SK-N-SH treated with all-trans-retinoic acid at 6 μM for 48 hours (cell line): Measurements from ENCODE around the gene RALGPS1.
"Not testable (repeated sequence)": the region's sequence is repeated elsewhere in the genome, so short reads cannot be mapped to it uniquely, and the experiment has no call there.

Experiments
- ATAC-seq: fragments of 200-7000 bp; cut with Tn5 transposase; 3 replicates; pipeline ENCODE4 v1.9.1; 2020; ENCODE audit warnings: mild to moderate bottlenecking, moderate library complexity
- ARNTL ChIP-seq: fragments of 450-650 bp; formaldehyde crosslinking; IDR thresholded peaks from 2 replicates; pipeline ENCODE4 v1.5.0; 2020; ENCODE audit warnings: low read depth, mild to moderate bottlenecking, moderate library complexity, borderline replicate concordance
- CSDC2 ChIP-seq: fragments of 250-450 bp; sonication (Bioruptor Pico); IDR thresholded peaks from 2 replicates; pipeline ENCODE4 v1.5.0; 2020; ENCODE audit warnings: mild to moderate bottlenecking, moderate library complexity
- GLIS3 ChIP-seq: fragments of 250-450 bp; sonication (Bioruptor Pico); IDR thresholded peaks from 2 replicates; pipeline ENCODE4 v1.5.0; 2020; ENCODE audit warnings: mild to moderate bottlenecking, moderate library complexity
- ISL1 ChIP-seq: fragments of 250-450 bp; sonication (Bioruptor Pico); IDR thresholded peaks from 2 replicates; pipeline ENCODE4 v2.1.2; 2022; ENCODE audit warnings: mild to moderate bottlenecking, moderate library complexity
- OSR1 ChIP-seq: fragments of 250-450 bp; sonication (Bioruptor Pico); IDR thresholded peaks from 2 replicates; pipeline ENCODE4 v1.8.0; 2022; ENCODE audit warnings: moderate library complexity, mild to moderate bottlenecking, inconsistent platforms
- RARB ChIP-seq: fragments of 250-450 bp; sonication (Bioruptor Pico); IDR thresholded peaks from 2 replicates; pipeline ENCODE4 v1.8.0; 2021; ENCODE audit warnings: mild to moderate bottlenecking, moderate library complexity
- TCF4 ChIP-seq: fragments of 250-450 bp; sonication (Bioruptor Pico); IDR thresholded peaks from 2 replicates; pipeline ENCODE4 v1.8.0; 2021; ENCODE audit warnings: mild to moderate bottlenecking, moderate library complexity, borderline replicate concordance
- TOX ChIP-seq: fragments of 250-450 bp; sonication (Bioruptor Pico); IDR thresholded peaks from 2 replicates; pipeline ENCODE4 v1.8.0; 2021; ENCODE audit warnings: mild to moderate bottlenecking, moderate library complexity, borderline replicate concordance
- ZC3H10 ChIP-seq: fragments of 250-450 bp; sonication (Bioruptor Pico); IDR thresholded peaks from 2 replicates; pipeline ENCODE4 v1.5.1; 2021; ENCODE audit warnings: mild to moderate bottlenecking, moderate library complexity
- ZFP3 ChIP-seq: fragments of 250-450 bp; sonication (Bioruptor Pico); IDR thresholded peaks from 2 replicates; pipeline ENCODE4 v1.5.0; 2020; ENCODE audit warnings: mild to moderate bottlenecking, moderate library complexity
- ZFP30 ChIP-seq: fragments of 450-650 bp; formaldehyde crosslinking; IDR thresholded peaks from 2 replicates; pipeline ENCODE4 v1.5.0; 2022; ENCODE audit warnings: mild to moderate bottlenecking, moderate library complexity
- ZNF565 ChIP-seq: fragments of 450-650 bp; formaldehyde crosslinking; conservative IDR thresholded peaks from 2 replicates; pipeline ENCODE4 v1.5.0; 2020; ENCODE audit warnings: low read depth, mild to moderate bottlenecking, moderate library complexity
- ZNF70 ChIP-seq: fragments of 450-650 bp; formaldehyde crosslinking; IDR thresholded peaks from 2 replicates; pipeline ENCODE4 v1.5.0; 2020; ENCODE audit warnings: mild to moderate bottlenecking, moderate library complexity
- ZNF8 ChIP-seq: fragments of 450-650 bp; formaldehyde crosslinking; IDR thresholded peaks from 2 replicates; pipeline ENCODE4 v1.5.0; 2020; ENCODE audit warnings: mild to moderate bottlenecking, moderate library complexity
- TF ChIP-seq, protein P1 (sequence below): fragments of 250-450 bp; sonication (Bioruptor Pico); IDR thresholded peaks from 2 replicates; pipeline ENCODE4 v1.5.1; 2021; ENCODE audit warnings: mild to moderate bottlenecking, moderate library complexity
- TF ChIP-seq, protein P2 (sequence below): fragments of 250-450 bp; sonication (Bioruptor Pico); IDR thresholded peaks from 2 replicates; pipeline ENCODE4 v1.5.1; 2020; ENCODE audit warnings: low read depth, mild to moderate bottlenecking, moderate library complexity
- TF ChIP-seq, protein P3 (sequence below): fragments of 250-450 bp; sonication (Bioruptor Pico); IDR thresholded peaks from 2 replicates; pipeline ENCODE4 v1.5.0; 2020; ENCODE audit warnings: mild to moderate bottlenecking, moderate library complexity
- TF ChIP-seq, protein P4 (sequence below): fragments of 250-450 bp; sonication (Bioruptor Pico); IDR thresholded peaks from 2 replicates; pipeline ENCODE4 v1.8.0; 2021; ENCODE audit warnings: low read depth, mild to moderate bottlenecking, moderate library complexity, borderline replicate concordance

Gene RALGPS1

DNA sequence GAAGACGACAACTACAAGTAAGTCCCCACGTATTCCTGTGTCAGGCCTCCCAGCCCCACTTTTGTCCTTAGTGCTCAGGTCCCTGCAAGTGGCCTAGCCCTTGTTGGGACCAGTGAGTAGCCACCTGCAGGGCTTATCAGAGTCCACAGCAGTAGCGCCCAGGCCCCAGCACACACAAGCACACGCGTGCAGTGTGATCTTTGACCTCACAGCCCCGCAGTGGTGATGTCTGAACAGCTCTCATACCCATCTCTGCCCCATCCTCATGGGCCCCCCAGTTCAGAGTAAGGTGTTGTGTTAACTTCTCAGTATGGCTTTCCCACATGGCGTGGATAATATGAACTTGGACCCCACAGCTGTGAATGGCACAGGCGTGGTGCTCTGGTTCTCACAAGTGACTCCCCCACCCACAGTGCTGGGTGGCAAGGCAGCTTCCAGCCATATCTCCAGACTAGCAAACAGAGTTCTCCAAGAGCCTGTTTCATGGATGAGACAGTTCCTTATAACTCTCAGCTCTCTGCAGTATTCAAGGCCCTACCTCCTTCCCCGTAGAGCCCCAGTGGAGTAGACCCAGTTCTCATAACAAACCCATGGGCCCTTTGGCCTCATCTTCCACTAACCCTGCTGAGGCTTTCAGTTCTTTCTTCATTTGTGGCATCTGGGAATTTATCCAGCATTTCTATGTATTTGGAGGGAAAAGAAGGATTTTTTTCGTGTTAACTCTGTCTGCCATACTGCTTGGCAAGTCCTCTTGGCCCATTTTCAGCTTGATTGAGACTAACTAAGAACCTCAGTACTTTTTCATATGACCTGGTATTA, 254.4 kb downstream of the RALGPS1 start:
- ATAC-seq, result no peak
- TF ChIP-seq ZFP30 (no peak), ZFP3 (CRISPR knock-in tag) (no peak), GLIS3 (CRISPR knock-in tag) (no peak), ARNTL (no peak), ZNF565 (no peak), ZNF8 (CRISPR knock-in tag) (no peak), TOX (CRISPR knock-in tag) (no peak)
- TF ChIP-seq, protein P1, sequence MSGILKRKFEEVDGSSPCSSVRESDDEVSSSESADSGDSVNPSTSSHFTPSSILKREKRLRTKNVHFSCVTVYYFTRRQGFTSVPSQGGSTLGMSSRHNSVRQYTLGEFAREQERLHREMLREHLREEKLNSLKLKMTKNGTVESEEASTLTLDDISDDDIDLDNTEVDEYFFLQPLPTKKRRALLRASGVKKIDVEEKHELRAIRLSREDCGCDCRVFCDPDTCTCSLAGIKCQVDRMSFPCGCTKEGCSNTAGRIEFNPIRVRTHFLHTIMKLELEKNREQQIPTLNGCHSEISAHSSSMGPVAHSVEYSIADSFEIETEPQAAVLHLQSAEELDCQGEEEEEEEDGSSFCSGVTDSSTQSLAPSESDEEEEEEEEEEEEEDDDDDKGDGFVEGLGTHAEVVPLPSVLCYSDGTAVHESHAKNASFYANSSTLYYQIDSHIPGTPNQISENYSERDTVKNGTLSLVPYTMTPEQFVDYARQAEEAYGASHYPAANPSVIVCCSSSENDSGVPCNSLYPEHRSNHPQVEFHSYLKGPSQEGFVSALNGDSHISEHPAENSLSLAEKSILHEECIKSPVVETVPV (CRISPR knock-in tag), result no peak
- TF ChIP-seq, protein P2, sequence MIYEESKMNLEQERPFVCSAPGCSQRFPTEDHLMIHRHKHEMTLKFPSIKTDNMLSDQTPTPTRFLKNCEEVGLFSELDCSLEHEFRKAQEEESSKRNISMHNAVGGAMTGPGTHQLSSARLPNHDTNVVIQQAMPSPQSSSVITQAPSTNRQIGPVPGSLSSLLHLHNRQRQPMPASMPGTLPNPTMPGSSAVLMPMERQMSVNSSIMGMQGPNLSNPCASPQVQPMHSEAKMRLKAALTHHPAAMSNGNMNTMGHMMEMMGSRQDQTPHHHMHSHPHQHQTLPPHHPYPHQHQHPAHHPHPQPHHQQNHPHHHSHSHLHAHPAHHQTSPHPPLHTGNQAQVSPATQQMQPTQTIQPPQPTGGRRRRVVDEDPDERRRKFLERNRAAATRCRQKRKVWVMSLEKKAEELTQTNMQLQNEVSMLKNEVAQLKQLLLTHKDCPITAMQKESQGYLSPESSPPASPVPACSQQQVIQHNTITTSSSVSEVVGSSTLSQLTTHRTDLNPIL (CRISPR knock-in tag), result no peak
- TF ChIP-seq, all 23 proteins: peak for 0

DNA sequence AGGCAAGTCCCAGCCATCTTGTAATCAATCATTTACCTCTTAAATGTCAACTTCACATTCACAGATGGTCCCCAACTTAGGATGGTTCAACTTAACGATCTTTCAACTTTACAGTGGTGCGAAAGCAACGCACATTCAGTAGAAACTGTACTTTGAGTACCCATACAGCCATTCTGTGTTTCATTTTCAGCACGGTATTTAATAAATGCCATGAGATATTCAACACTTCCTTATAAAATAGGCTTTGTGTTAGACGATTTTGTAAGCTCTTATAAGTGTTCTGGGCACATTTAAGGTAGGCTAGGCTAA, 254.9 kb downstream of the RALGPS1 start:
- TF ChIP-seq ZC3H10 (no peak), ISL1 (no peak)
- TF ChIP-seq, protein P3, sequence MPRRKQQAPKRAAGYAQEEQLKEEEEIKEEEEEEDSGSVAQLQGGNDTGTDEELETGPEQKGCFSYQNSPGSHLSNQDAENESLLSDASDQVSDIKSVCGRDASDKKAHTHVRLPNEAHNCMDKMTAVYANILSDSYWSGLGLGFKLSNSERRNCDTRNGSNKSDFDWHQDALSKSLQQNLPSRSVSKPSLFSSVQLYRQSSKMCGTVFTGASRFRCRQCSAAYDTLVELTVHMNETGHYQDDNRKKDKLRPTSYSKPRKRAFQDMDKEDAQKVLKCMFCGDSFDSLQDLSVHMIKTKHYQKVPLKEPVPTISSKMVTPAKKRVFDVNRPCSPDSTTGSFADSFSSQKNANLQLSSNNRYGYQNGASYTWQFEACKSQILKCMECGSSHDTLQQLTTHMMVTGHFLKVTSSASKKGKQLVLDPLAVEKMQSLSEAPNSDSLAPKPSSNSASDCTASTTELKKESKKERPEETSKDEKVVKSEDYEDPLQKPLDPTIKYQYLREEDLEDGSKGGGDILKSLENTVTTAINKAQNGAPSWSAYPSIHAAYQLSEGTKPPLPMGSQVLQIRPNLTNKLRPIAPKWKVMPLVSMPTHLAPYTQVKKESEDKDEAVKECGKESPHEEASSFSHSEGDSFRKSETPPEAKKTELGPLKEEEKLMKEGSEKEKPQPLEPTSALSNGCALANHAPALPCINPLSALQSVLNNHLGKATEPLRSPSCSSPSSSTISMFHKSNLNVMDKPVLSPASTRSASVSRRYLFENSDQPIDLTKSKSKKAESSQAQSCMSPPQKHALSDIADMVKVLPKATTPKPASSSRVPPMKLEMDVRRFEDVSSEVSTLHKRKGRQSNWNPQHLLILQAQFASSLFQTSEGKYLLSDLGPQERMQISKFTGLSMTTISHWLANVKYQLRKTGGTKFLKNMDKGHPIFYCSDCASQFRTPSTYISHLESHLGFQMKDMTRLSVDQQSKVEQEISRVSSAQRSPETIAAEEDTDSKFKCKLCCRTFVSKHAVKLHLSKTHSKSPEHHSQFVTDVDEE (CRISPR knock-in tag), result no peak
- ATAC-seq, result no peak

DNA sequence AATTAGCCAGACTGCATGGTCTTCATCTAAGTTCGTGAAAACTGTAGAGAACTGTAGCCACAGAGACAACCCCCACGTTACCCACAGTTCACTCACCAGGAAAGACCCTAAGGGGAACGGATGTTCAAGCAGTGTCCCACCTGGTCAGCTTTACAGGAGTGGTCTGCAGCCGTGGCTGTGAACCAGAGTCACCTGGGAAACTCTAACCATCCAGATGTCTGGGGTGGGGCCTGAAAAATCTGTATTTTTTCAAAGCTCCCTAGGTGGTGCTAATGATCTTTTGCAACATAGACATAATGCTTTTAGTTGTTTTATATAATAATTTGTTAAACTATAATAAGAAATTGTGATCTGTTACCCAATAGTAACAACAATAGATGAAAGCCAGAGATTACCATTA, 255.5 kb downstream of the RALGPS1 start:
- TF ChIP-seq ZC3H10 (no peak), ISL1 (no peak), CSDC2 (CRISPR knock-in tag) (no peak), TCF4 (no peak; the same call in 1 of the 2 replicates), OSR1 (CRISPR knock-in tag) (no peak), ZNF565 (no peak), RARB (CRISPR knock-in tag) (no peak), ZNF70 (CRISPR knock-in tag) (no peak), ZFP30 (no peak)
- TF ChIP-seq, protein P2 (CRISPR knock-in tag), result no peak
- TF ChIP-seq, protein P1 (CRISPR knock-in tag), result no peak
- TF ChIP-seq, protein P4, sequence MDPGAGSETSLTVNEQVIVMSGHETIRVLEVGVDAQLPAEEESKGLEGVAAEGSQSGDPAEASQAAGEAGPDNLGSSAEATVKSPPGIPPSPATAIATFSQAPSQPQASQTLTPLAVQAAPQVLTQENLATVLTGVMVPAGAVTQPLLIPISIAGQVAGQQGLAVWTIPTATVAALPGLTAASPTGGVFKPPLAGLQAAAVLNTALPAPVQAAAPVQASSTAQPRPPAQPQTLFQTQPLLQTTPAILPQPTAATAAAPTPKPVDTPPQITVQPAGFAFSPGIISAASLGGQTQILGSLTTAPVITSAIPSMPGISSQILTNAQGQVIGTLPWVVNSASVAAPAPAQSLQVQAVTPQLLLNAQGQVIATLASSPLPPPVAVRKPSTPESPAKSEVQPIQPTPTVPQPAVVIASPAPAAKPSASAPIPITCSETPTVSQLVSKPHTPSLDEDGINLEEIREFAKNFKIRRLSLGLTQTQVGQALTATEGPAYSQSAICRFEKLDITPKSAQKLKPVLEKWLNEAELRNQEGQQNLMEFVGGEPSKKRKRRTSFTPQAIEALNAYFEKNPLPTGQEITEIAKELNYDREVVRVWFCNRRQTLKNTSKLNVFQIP (CRISPR knock-in tag), result no peak
- ATAC-seq, result no peak

DNA sequence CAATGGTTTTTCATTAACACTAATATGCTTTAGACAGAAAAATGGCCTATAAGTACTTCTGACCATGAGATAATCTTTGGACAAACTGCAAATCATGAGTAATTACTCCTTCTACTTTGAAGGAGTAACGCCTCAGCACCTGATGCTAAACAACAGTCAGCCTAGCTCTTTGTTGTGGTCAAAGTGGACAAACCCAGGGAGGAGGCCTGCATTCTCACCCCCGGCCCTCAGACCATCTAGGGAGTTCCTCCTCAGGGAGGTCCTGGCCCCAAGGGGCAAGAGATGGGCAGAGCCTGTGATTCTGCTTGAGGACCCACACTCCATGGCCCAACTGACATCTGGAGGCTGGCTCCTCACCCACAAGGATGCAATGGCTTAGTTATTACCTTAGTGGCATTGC, 256.1 kb downstream of the RALGPS1 start:
- TF ChIP-seq OSR1 (CRISPR knock-in tag) (no peak), ZFP3 (CRISPR knock-in tag) (no peak), ARNTL (no peak), ZNF8 (CRISPR knock-in tag) (no peak), RARB (CRISPR knock-in tag) (no peak), ZFP30 (no peak), TCF4 (no peak)
- no peak for ATAC-seq

DNA sequence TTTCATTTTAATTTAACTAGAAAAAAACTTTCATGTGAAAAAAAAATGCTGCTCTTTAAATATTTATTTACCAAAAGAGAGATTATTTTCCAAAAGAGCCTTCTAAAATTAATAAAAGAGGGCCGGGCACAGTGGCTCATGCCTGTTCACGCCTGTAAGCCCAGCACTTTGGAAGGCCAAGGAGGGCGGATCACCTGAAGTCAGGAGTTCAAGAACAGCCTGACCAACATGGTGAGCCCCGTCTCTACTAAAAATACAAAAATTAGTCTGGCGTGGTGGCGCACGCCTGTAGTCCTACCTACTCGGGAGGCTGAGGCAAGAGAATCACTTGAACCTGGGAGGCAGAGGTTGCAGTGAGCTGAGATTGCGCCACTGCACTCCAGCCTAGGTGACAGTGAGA, 256.8 kb downstream of the RALGPS1 start:
- not testable (repeated sequence) for ATAC-seq
